ENCODE measurements around the gene HECA. TPM values are rescaled to one million over a fixed set of nuclear protein-coding genes. Genes with fewer than 3 reads are reported as not detected.

Gene HECA
- total RNA-seq, 2 experiments from 2014 or later, result 203 to 207 TPM

DNA sequence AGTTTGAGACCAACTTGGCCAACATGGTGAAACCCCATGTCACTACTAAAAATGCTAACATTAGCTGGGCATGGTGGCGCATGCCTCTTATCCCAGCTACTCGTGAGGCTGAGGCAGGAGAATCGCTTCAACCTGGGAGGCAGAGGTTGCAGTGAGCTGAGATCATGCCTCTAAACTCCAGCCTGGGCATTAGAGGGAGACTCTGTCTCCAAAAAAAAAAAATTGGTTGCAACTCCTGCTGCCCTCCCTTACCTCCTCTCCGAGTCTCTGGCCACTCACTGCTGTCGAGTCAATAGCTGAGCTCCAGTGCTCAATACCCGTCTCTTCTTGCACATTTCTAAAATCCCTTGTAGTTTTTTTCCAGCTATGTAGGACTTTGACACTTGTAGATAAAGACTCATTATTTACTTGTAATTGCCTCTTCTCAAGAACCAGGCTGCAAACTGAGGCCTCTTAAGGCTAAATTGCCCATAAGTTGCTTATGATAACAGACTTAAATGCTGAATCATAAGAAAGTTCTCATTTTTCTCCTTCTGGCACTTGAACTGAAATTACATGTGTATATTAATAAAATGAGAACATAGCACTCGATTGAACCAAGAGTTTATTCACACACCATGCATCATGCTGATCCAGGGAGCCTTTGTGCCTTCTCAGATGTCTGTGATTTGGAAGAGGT lies 13.8 kb downstream of the HECA start:
- H3K27me3 ChIP-seq (ENCODE audit: control insufficient read depth in 1 of 2, insufficient read depth in 2 of 2, low read length in 2 of 2), result no peaks in the 10 kb centered on the region
- H3K4me1 Mint-ChIP-seq (ENCODE audit: low read depth), result peaks cover 96% of the 10 kb centered on the region
- POLR2A ChIA-PET, result interaction anchor here (0.8 to 6.6 kb wide), 4 partner anchors 10 to 142 kb away, joined by 3 to 66 read pairs (median 30); no protein-coding TSS in a partner anchor
- CTCF ChIA-PET, result interaction anchor here (0.8 to 1.2 kb wide), 2 partner anchors 11 to 12 kb away, joined by 3 read pairs; no protein-coding TSS in a partner anchor
- no peak overlapping the region for H3K27ac ChIP-seq (ENCODE audit: low read depth in 1 of 2, low read length in 2 of 2)
- no peaks in the 10 kb centered on the region for H3K27me3 Mint-ChIP-seq
- peaks cover 2% of the 10 kb centered on the region for H3K36me3 ChIP-seq (ENCODE audit: insufficient read depth, low read length)
- H3K4me1 ChIP-seq (ENCODE audit: insufficient read depth, low read length), result peaks cover 68% of the 10 kb centered on the region
- peaks cover 21% of the 10 kb centered on the region for H3K36me3 Mint-ChIP-seq (ENCODE audit: low read depth)
- H3K9me3 ChIP-seq (ENCODE audit: control insufficient read depth in 1 of 2, insufficient read depth in 1 of 2, low read length in 2 of 2), result no peaks in the 10 kb centered on the region
- no peaks in the 10 kb centered on the region for H3K9me3 Mint-ChIP-seq
- ATAC-seq (ENCODE audit: poor library complexity) (no peak), DNase-seq (no peak)
- H3K4me3 Mint-ChIP-seq, result peak overlapping the region; percentile 80
- peak overlapping the region; percentile 80 for H3K27ac Mint-ChIP-seq
- H3K4me3 ChIP-seq (ENCODE audit: low read length), result peak overlapping the region; percentile 6
- intact Hi-C loops (cut with DNase I, micrococcal nuclease), result no loop called here
- TF ChIP-seq, protein P1, sequence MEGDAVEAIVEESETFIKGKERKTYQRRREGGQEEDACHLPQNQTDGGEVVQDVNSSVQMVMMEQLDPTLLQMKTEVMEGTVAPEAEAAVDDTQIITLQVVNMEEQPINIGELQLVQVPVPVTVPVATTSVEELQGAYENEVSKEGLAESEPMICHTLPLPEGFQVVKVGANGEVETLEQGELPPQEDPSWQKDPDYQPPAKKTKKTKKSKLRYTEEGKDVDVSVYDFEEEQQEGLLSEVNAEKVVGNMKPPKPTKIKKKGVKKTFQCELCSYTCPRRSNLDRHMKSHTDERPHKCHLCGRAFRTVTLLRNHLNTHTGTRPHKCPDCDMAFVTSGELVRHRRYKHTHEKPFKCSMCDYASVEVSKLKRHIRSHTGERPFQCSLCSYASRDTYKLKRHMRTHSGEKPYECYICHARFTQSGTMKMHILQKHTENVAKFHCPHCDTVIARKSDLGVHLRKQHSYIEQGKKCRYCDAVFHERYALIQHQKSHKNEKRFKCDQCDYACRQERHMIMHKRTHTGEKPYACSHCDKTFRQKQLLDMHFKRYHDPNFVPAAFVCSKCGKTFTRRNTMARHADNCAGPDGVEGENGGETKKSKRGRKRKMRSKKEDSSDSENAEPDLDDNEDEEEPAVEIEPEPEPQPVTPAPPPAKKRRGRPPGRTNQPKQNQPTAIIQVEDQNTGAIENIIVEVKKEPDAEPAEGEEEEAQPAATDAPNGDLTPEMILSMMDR (IDR thresholded peaks at IDR 0.05), result no peak

DNA sequence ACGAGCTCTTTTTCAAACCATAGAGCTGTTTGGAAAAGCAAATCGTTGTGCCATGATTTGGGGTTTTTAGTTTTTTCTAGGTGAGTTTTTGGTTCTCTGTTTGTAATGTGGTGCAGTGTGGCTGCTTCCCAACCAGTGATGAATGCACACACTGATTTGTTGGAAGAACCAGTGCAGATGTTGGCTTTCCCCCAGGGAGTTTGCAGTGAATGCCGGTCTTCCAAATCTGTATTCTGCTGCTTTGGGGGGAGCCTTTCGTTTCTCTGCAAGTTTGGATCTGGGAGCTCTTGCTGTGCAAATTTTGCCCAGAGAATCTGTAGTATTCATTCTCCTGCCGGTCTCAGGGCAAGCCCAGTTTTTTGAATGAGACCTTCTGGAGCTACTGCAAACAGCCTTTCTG lies 14.5 kb downstream of the HECA start:
- no peaks in the 10 kb centered on the region for H3K9me3 ChIP-seq (ENCODE audit: control insufficient read depth in 1 of 2, insufficient read depth in 1 of 2, low read length in 2 of 2)
- TF ChIP-seq, protein P1 (IDR thresholded peaks at IDR 0.05), result no peak
- Mint-ChIP-seq H3K27ac (peak overlapping the region; percentile 80), H3K9me3 (no peaks in the 10 kb centered on the region), H3K36me3 (ENCODE audit: low read depth) (peaks cover 21% of the 10 kb centered on the region), H3K27me3 (no peaks in the 10 kb centered on the region), H3K4me3 (peak overlapping the region; percentile 80), H3K4me1 (ENCODE audit: low read depth) (peaks cover 96% of the 10 kb centered on the region)
- ATAC-seq (ENCODE audit: poor library complexity) (no peak), DNase-seq (no peak)
- CTCF ChIA-PET, result interaction anchor here (1.2 kb wide), 1 partner anchor 10 kb away, joined by 3 read pairs; no protein-coding TSS in a partner anchor
- no peaks in the 10 kb centered on the region for H3K27me3 ChIP-seq (ENCODE audit: control insufficient read depth in 1 of 2, insufficient read depth in 2 of 2, low read length in 2 of 2)
- POLR2A ChIA-PET, result interaction anchor here (0.7 to 6.6 kb wide), 6 partner anchors 11 to 173 kb away, joined by 3 to 66 read pairs (median 3); no protein-coding TSS in a partner anchor
- intact Hi-C loops (cut with DNase I, micrococcal nuclease), result no loop called here
- peaks cover 2% of the 10 kb centered on the region for H3K36me3 ChIP-seq (ENCODE audit: insufficient read depth, low read length)
- H3K4me3 ChIP-seq (ENCODE audit: low read length), result no peak overlapping the region
- peaks cover 67% of the 10 kb centered on the region for H3K4me1 ChIP-seq (ENCODE audit: insufficient read depth, low read length)
- H3K27ac ChIP-seq (ENCODE audit: low read depth in 1 of 2, low read length in 2 of 2), result no peak overlapping the region

DNA sequence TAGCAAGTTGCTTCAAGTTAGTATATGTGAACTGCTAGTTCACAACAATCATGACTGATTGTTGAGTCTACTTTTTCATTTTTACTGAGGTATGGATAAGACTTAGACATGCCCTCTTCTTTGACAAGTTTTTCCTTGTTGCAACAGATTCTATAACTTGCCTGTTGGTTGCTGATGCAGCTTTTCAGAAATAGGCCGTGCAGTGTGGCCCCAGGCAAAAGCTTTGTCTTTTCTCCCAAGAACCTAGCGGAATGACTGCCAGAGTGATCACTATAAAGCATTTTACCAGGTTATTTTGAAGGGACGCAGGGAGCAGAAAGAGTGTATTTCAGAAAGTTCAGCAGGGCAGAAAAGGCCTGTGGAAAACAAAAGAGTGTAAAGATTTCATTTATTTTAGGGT lies 16.0 kb downstream of the HECA start:
- H3K4me1 Mint-ChIP-seq (ENCODE audit: low read depth), result peaks cover 94% of the 10 kb centered on the region
- TF ChIP-seq, protein P1 (IDR thresholded peaks at IDR 0.05), result no peak
- no peaks in the 10 kb centered on the region for H3K9me3 Mint-ChIP-seq
- peak overlapping the region; percentile 80 for H3K27ac Mint-ChIP-seq
- no peaks in the 10 kb centered on the region for H3K27me3 Mint-ChIP-seq
- Histone ChIP-seq H3K4me1 (ENCODE audit: insufficient read depth, low read length) (peaks cover 65% of the 10 kb centered on the region), H3K9me3 (ENCODE audit: control insufficient read depth in 1 of 2, insufficient read depth in 1 of 2, low read length in 2 of 2) (no peaks in the 10 kb centered on the region), H3K27ac (ENCODE audit: low read depth in 1 of 2, low read length in 2 of 2) (peak overlapping the region in 1 of 2 donors; percentile 2), H3K27me3 (ENCODE audit: control insufficient read depth in 1 of 2, insufficient read depth in 2 of 2, low read length in 2 of 2) (no peaks in the 10 kb centered on the region), H3K4me3 (ENCODE audit: low read length) (peak overlapping the region; percentile 28), H3K36me3 (ENCODE audit: insufficient read depth, low read length) (peaks cover 10% of the 10 kb centered on the region)
- H3K4me3 Mint-ChIP-seq, result peak overlapping the region; percentile 68
- ChIA-PET POLR2A (interaction anchor here (1.1 to 6.6 kb wide), 6 partner anchors 10 to 223 kb away, joined by 3 to 66 read pairs (median 5); partner anchors contain the start of gene CITED2), CTCF (interaction anchor here (0.7 kb wide), 1 partner anchor 26 kb away, joined by 3 read pairs; no protein-coding TSS in a partner anchor)
- intact Hi-C loops (cut with DNase I, micrococcal nuclease), result loop anchor here in 1 of 2 experiments (1.0 kb wide), 2 partner anchors 10 to 11 kb away; no protein-coding TSS in a partner anchor
- ATAC-seq (ENCODE audit: poor library complexity) (no peak), DNase-seq (no peak)
- peaks cover 33% of the 10 kb centered on the region for H3K36me3 Mint-ChIP-seq (ENCODE audit: low read depth)

Measured in CD4-positive, alpha-beta T cell (primary cell).